SH-SY5Y (cell line): Measurements from ENCODE around the gene DISC1.

Experiments used
- GATA2 ChIP-seq: IDR thresholded peaks from 2 replicates; pipeline ENCODE4 v1.6.1; 2011; ENCODE audit warnings: mild to moderate bottlenecking, low read depth, low read length
- GATA3 ChIP-seq: IDR thresholded peaks from 2 replicates; pipeline ENCODE4 v1.6.1; 2011; ENCODE audit warnings: low read depth, mild to moderate bottlenecking, low read length, moderate library complexity

- TF ChIP-seq GATA2, result no peak
- TF ChIP-seq GATA3, result no peak
These were observed 80.8 kb downstream of the DISC1 start for GRCh38 chr1:231707407-231707806.
